Measurements from ENCODE around the gene DSCAML1. TPM values are rescaled to one million over a fixed set of nuclear protein-coding genes. Genes with fewer than 3 reads are reported as not detected.

The DSCAML1 gene
- total and polyA plus RNA-seq, 5 donors from 2014 or later: 0.08 to 1.6 (median 0.30) TPM; not detected in 1

GRCh38 chr11:117495357-117495756 is 301.7 kb downstream of the DSCAML1 start:
- DNase-seq (no peak), ATAC-seq (ENCODE audit: low read depth in 2 of 2) (no peak)
- H3K27me3 ChIP-seq (ENCODE audit: control insufficient read depth, insufficient read depth, low read length): no peaks in the 10 kb centered on the region
- H3K4me1 ChIP-seq (ENCODE audit: control insufficient read depth, insufficient read depth, low read length, poor library complexity, severe bottlenecking): no peaks in the 10 kb centered on the region
- no peaks in the 10 kb centered on the region for H3K9me3 ChIP-seq (ENCODE audit: control insufficient read depth in 2 of 2, low read length in 2 of 2)
- H3K4me3 ChIP-seq (ENCODE audit: low read depth, low read length): no peak overlapping the region
- Mint-ChIP-seq H3K4me3 (no peak overlapping the region), H3K4me1 (no peaks in the 10 kb centered on the region), H3K27ac (no peak overlapping the region), H3K27me3 (peaks cover 11% of the 10 kb centered on the region), H3K36me3 (no peaks in the 10 kb centered on the region), H3K9me3 (no peaks in the 10 kb centered on the region)
- H3K36me3 ChIP-seq (ENCODE audit: control insufficient read depth, insufficient read depth, low read length): no peaks in the 10 kb centered on the region
- no peak overlapping the region for H3K27ac ChIP-seq (ENCODE audit: insufficient read depth, low read length, poor library complexity, severe bottlenecking)

- H3K27me3 Mint-ChIP-seq: peaks cover 14% of the 10 kb centered on the region
- no peaks in the 10 kb centered on the region for H3K36me3 ChIP-seq (ENCODE audit: control insufficient read depth, insufficient read depth, low read length)
- H3K36me3 Mint-ChIP-seq: no peaks in the 10 kb centered on the region
- H3K27ac ChIP-seq (ENCODE audit: insufficient read depth, low read length, poor library complexity, severe bottlenecking): no peak overlapping the region
- no peak for DNase-seq
- H3K9me3 Mint-ChIP-seq: no peaks in the 10 kb centered on the region
- no peaks in the 10 kb centered on the region for H3K4me1 ChIP-seq (ENCODE audit: control insufficient read depth, insufficient read depth, low read length, poor library complexity, severe bottlenecking)
- H3K27ac Mint-ChIP-seq: no peak overlapping the region
- ATAC-seq (ENCODE audit: low read depth in 2 of 2): no peak
- H3K9me3 ChIP-seq (ENCODE audit: control insufficient read depth in 2 of 2, low read length in 2 of 2): no peaks in the 10 kb centered on the region
- no peaks in the 10 kb centered on the region for H3K27me3 ChIP-seq (ENCODE audit: control insufficient read depth, insufficient read depth, low read length)
- no peak overlapping the region for H3K4me3 ChIP-seq (ENCODE audit: low read depth, low read length)
- no peak overlapping the region for H3K4me3 Mint-ChIP-seq
- no peaks in the 10 kb centered on the region for H3K4me1 Mint-ChIP-seq
Measured at GRCh38 chr11:117492578-117493251, 304.3 kb downstream of the DSCAML1 start.

- Mint-ChIP-seq H3K27me3 (peaks cover 14% of the 10 kb centered on the region), H3K27ac (no peak overlapping the region), H3K9me3 (peaks cover 0 to 3% (median 0%) of the 10 kb centered on the region in 7 donors), H3K4me3 (no peak overlapping the region), H3K36me3 (no peaks in the 10 kb centered on the region), H3K4me1 (no peaks in the 10 kb centered on the region)
- ATAC-seq (ENCODE audit: low read depth in 2 of 2) (no peak), DNase-seq (no peak)
- no peaks in the 10 kb centered on the region for H3K27me3 ChIP-seq (ENCODE audit: control insufficient read depth, insufficient read depth, low read length)
- H3K4me1 ChIP-seq (ENCODE audit: control insufficient read depth, insufficient read depth, low read length, poor library complexity, severe bottlenecking): no peaks in the 10 kb centered on the region
- H3K4me3 ChIP-seq (ENCODE audit: low read depth, low read length): no peak overlapping the region
- H3K36me3 ChIP-seq (ENCODE audit: control insufficient read depth, insufficient read depth, low read length): no peaks in the 10 kb centered on the region
- H3K9me3 ChIP-seq (ENCODE audit: control insufficient read depth in 2 of 2, low read length in 2 of 2): no peaks in the 10 kb centered on the region
- H3K27ac ChIP-seq (ENCODE audit: insufficient read depth, low read length, poor library complexity, severe bottlenecking): no peak overlapping the region
Measured at GRCh38 chr11:117490911-117491310, 306.1 kb downstream of the DSCAML1 start.

GRCh38 chr11:117489999-117490679 is 306.9 kb downstream of the DSCAML1 start:
- Histone ChIP-seq H3K4me1 (ENCODE audit: control insufficient read depth, insufficient read depth, low read length, poor library complexity, severe bottlenecking) (no peaks in the 10 kb centered on the region), H3K4me3 (ENCODE audit: low read depth, low read length) (no peak overlapping the region), H3K27me3 (ENCODE audit: control insufficient read depth, insufficient read depth, low read length) (no peaks in the 10 kb centered on the region), H3K9me3 (ENCODE audit: control insufficient read depth in 2 of 2, low read length in 2 of 2) (no peaks in the 10 kb centered on the region), H3K36me3 (ENCODE audit: control insufficient read depth, insufficient read depth, low read length) (no peaks in the 10 kb centered on the region), H3K27ac (ENCODE audit: insufficient read depth, low read length, poor library complexity, severe bottlenecking) (no peak overlapping the region)
- H3K36me3 Mint-ChIP-seq: no peaks in the 10 kb centered on the region
- DNase-seq (no peak), ATAC-seq (ENCODE audit: low read depth in 2 of 2) (no peak)
- peaks cover 0 to 3% (median 0%) of the 10 kb centered on the region in 7 donors for H3K9me3 Mint-ChIP-seq
- H3K4me3 Mint-ChIP-seq: no peak overlapping the region
- H3K27ac Mint-ChIP-seq: no peak overlapping the region
- H3K4me1 Mint-ChIP-seq: no peaks in the 10 kb centered on the region
- H3K27me3 Mint-ChIP-seq: peaks cover 13% of the 10 kb centered on the region

GRCh38 chr11:117488996-117489952 is 307.7 kb downstream of the DSCAML1 start:
- no peak overlapping the region for H3K4me3 ChIP-seq (ENCODE audit: low read depth, low read length)
- H3K9me3 ChIP-seq (ENCODE audit: control insufficient read depth in 2 of 2, low read length in 2 of 2): no peaks in the 10 kb centered on the region
- H3K27ac ChIP-seq (ENCODE audit: insufficient read depth, low read length, poor library complexity, severe bottlenecking): no peak overlapping the region
- Mint-ChIP-seq H3K36me3 (no peaks in the 10 kb centered on the region), H3K27me3 (peaks cover 10% of the 10 kb centered on the region), H3K4me1 (no peaks in the 10 kb centered on the region), H3K9me3 (peaks cover 0 to 3% (median 0%) of the 10 kb centered on the region in 7 donors), H3K27ac (no peak overlapping the region), H3K4me3 (no peak overlapping the region)
- DNase-seq (no peak), ATAC-seq (ENCODE audit: low read depth in 2 of 2) (no peak)
- no peaks in the 10 kb centered on the region for H3K36me3 ChIP-seq (ENCODE audit: control insufficient read depth, insufficient read depth, low read length)
- H3K4me1 ChIP-seq (ENCODE audit: control insufficient read depth, insufficient read depth, low read length, poor library complexity, severe bottlenecking): no peaks in the 10 kb centered on the region
- H3K27me3 ChIP-seq (ENCODE audit: control insufficient read depth, insufficient read depth, low read length): no peaks in the 10 kb centered on the region

- H3K4me1 ChIP-seq (ENCODE audit: control insufficient read depth, insufficient read depth, low read length, poor library complexity, severe bottlenecking): no peaks in the 10 kb centered on the region
- H3K9me3 ChIP-seq (ENCODE audit: control insufficient read depth in 2 of 2, low read length in 2 of 2): no peaks in the 10 kb centered on the region
- no peaks in the 10 kb centered on the region for H3K36me3 ChIP-seq (ENCODE audit: control insufficient read depth, insufficient read depth, low read length)
- Mint-ChIP-seq H3K27me3 (peaks cover 14% of the 10 kb centered on the region), H3K4me3 (no peak overlapping the region), H3K27ac (no peak overlapping the region), H3K9me3 (peaks cover 0 to 3% (median 0%) of the 10 kb centered on the region in 7 donors), H3K36me3 (no peaks in the 10 kb centered on the region), H3K4me1 (no peaks in the 10 kb centered on the region)
- H3K27me3 ChIP-seq (ENCODE audit: control insufficient read depth, insufficient read depth, low read length): no peaks in the 10 kb centered on the region
- H3K4me3 ChIP-seq (ENCODE audit: low read depth, low read length): no peak overlapping the region
- DNase-seq (no peak), ATAC-seq (ENCODE audit: low read depth in 2 of 2) (no peak)
- no peak overlapping the region for H3K27ac ChIP-seq (ENCODE audit: insufficient read depth, low read length, poor library complexity, severe bottlenecking)
Measured at GRCh38 chr11:117486059-117486458, 311.0 kb downstream of the DSCAML1 start.

GRCh38 chr11:117484156-117484555 is 312.9 kb downstream of the DSCAML1 start:
- H3K9me3 Mint-ChIP-seq: peaks cover 0 to 3% (median 0%) of the 10 kb centered on the region in 7 donors
- no peaks in the 10 kb centered on the region for H3K36me3 Mint-ChIP-seq
- no peak overlapping the region for H3K27ac Mint-ChIP-seq
- no peaks in the 10 kb centered on the region for H3K4me1 Mint-ChIP-seq
- no peaks in the 10 kb centered on the region for H3K36me3 ChIP-seq (ENCODE audit: control insufficient read depth, insufficient read depth, low read length)
- H3K27me3 Mint-ChIP-seq: peaks cover 4% of the 10 kb centered on the region
- no peaks in the 10 kb centered on the region for H3K9me3 ChIP-seq (ENCODE audit: control insufficient read depth in 2 of 2, low read length in 2 of 2)
- H3K4me1 ChIP-seq (ENCODE audit: control insufficient read depth, insufficient read depth, low read length, poor library complexity, severe bottlenecking): no peaks in the 10 kb centered on the region
- H3K4me3 ChIP-seq (ENCODE audit: low read depth, low read length): no peak overlapping the region
- DNase-seq (no peak), ATAC-seq (ENCODE audit: low read depth in 2 of 2) (no peak)
- H3K4me3 Mint-ChIP-seq: no peak overlapping the region
- no peak overlapping the region for H3K27ac ChIP-seq (ENCODE audit: insufficient read depth, low read length, poor library complexity, severe bottlenecking)
- no peaks in the 10 kb centered on the region for H3K27me3 ChIP-seq (ENCODE audit: control insufficient read depth, insufficient read depth, low read length)
